RPMI8226 (cell line): Measurements from ENCODE around the gene NETO2.
"Not testable (repeated sequence)": the region's sequence is repeated elsewhere in the genome, so short reads cannot be mapped to it uniquely, and the experiment has no call there.

ENCODE experiments used
- DNase-seq: peaks from one replicate; pipeline ENCODE4 v3.0.0-alpha.2; 2015

Gene NETO2

GRCh38 chr16:47134550-47134949, 9.2 kb downstream of the NETO2 start:
- DNase-seq: no peak

- no peak for DNase-seq
Observed at GRCh38 chr16:47132308-47132707, 11.4 kb downstream of the NETO2 start.

GRCh38 chr16:47129755-47130435, 13.8 kb downstream of the NETO2 start:
- DNase-seq: no peak

GRCh38 chr16:47127541-47127940, 16.2 kb downstream of the NETO2 start:
- no peak for DNase-seq

GRCh38 chr16:47125757-47126156, 18.0 kb downstream of the NETO2 start:
- no peak for DNase-seq

- no peak for DNase-seq
Observed at GRCh38 chr16:47113130-47113529, 30.6 kb downstream of the NETO2 start.

GRCh38 chr16:47110939-47111338, 32.8 kb downstream of the NETO2 start:
- DNase-seq: peak; percentile 9

- no peak for DNase-seq
Observed at GRCh38 chr16:47109361-47109760, 34.4 kb downstream of the NETO2 start.

- DNase-seq: not testable (repeated sequence)
Observed at GRCh38 chr16:47102921-47103320, 40.8 kb downstream of the NETO2 start.

- not testable (repeated sequence) for DNase-seq
Observed at GRCh38 chr16:47097154-47097553, 46.6 kb downstream of the NETO2 start.

GRCh38 chr16:47096297-47096696, 47.4 kb downstream of the NETO2 start:
- DNase-seq: no peak

- no peak for DNase-seq
Observed at GRCh38 chr16:47084198-47084597, 59.5 kb downstream of the NETO2 start.

GRCh38 chr16:47082099-47082865, 61.5 kb downstream of the NETO2 start:
- DNase-seq: no peak

GRCh38 chr16:47081115-47081514, 62.6 kb downstream of the NETO2 start:
- no peak for DNase-seq

GRCh38 chr16:47079860-47080259, 63.9 kb downstream of the NETO2 start:
- DNase-seq: no peak

- no peak for DNase-seq
Observed at GRCh38 chr16:47073223-47074155, 70.3 kb downstream of the NETO2 start.

- no peak for DNase-seq
Observed at GRCh38 chr16:47072158-47072557, 71.6 kb downstream of the NETO2 start.

GRCh38 chr16:47069841-47070584, 73.7 kb downstream of the NETO2 start:
- no peak for DNase-seq

GRCh38 chr16:47069313-47069712, 74.4 kb downstream of the NETO2 start:
- DNase-seq: peak; percentile 37

- DNase-seq: no peak
Observed at GRCh38 chr16:47067203-47067602, 76.5 kb downstream of the NETO2 start.

- DNase-seq: no peak
Observed at GRCh38 chr16:47065766-47066688, 77.7 kb downstream of the NETO2 start.
